IPS-15b (cell line): ENCODE results near the gene RARB.

Experiments used
- H3K27me3 ChIP-seq: one replicate; pipeline ENCODE4 v1.6.1; 2013; ENCODE audit warnings: low read length; ENCODE audit not compliant: control insufficient read depth, insufficient read depth
- H3K36me3 ChIP-seq: one replicate; pipeline ENCODE4 v1.6.1; 2013; ENCODE audit warnings: low read length; ENCODE audit not compliant: control insufficient read depth, insufficient read depth
- H3K4me1 ChIP-seq: one replicate; pipeline ENCODE4 v1.6.1; 2013; ENCODE audit warnings: mild to moderate bottlenecking, low read length; ENCODE audit not compliant: control insufficient read depth, insufficient read depth
- H3K4me3 ChIP-seq: one replicate; pipeline ENCODE4 v1.5.1; 2013; ENCODE audit warnings: low read depth, low read length
- H3K9ac ChIP-seq: one replicate; pipeline ENCODE4 v1.6.1; 2013; ENCODE audit warnings: low read depth, mild to moderate bottlenecking, low read length
- H3K9me3 ChIP-seq: one replicate; pipeline ENCODE4 v1.6.1; 2013; ENCODE audit warnings: mild to moderate bottlenecking, low read length; ENCODE audit not compliant: control insufficient read depth, insufficient read depth

Gene RARB

DNA sequence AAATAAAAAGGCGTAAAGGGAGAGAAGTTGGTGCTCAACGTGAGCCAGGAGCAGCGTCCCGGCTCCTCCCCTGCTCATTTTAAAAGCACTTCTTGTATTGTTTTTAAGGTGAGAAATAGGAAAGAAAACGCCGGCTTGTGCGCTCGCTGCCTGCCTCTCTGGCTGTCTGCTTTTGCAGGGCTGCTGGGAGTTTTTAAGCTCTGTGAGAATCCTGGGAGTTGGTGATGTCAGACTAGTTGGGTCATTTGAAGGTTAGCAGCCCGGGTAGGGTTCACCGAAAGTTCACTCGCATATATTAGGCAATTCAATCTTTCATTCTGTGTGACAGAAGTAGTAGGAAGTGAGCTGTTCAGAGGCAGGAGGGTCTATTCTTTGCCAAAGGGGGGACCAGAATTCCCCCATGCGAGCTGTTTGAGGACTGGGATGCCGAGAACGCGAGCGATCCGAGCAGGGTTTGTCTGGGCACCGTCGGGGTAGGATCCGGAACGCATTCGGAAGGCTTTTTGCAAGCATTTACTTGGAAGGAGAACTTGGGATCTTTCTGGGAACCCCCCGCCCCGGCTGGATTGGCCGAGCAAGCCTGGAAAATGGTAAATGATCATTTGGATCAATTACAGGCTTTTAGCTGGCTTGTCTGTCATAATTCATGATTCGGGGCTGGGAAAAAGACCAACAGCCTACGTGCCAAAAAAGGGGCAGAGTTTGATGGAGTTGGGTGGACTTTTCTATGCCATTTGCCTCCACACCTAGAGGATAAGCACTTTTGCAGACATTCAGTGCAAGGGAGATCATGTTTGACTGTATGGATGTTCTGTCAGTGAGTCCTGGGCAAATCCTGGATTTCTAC lies at the start of gene RARB:
Gene RARB (plus strand): TSS at position 322 of the 847 bp plus-strand sequence. CDS start 469 bp downstream, at position 791.
- no peaks in the 10 kb centered on the region for H3K9me3 ChIP-seq
- H3K4me1 ChIP-seq: peaks cover 20% of the 10 kb centered on the region
- peak within 1 kb of the TSS; percentile 83 for H3K4me3 ChIP-seq
- peak within 1 kb of the TSS; percentile 42 for H3K9ac ChIP-seq
- peaks cover 3% of the 10 kb centered on the region for H3K27me3 ChIP-seq
- H3K36me3 ChIP-seq: no peaks in the 10 kb centered on the region

DNA sequence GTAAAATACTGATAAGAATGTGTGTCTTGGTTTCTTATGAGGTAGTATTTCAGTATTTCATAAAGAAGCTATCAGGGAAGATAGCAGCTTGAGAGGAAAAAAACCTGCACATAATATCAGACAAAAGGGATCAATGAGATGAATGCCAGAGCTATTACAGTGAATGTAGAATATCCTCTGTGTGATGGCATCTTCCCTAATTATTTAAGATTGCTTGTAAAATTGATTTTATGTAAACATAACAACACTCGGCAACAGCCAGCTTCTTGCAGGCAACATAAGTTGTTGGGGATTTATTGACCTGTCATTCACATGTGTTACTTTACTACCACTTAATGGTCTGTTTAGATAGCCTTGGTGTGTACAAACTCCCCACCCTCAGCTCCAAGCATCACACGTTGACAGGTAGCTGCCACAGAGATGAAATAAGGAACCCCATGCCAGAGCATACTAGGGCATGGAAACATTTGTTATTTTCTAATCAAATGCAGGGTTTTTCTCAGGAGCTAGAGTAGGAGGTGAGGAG lies 49.2 kb upstream of the RARB start:
- Histone ChIP-seq H3K9me3 (no peaks in the 10 kb centered on the region), H3K4me1 (no peaks in the 10 kb centered on the region), H3K4me3 (no peak overlapping the region)

DNA sequence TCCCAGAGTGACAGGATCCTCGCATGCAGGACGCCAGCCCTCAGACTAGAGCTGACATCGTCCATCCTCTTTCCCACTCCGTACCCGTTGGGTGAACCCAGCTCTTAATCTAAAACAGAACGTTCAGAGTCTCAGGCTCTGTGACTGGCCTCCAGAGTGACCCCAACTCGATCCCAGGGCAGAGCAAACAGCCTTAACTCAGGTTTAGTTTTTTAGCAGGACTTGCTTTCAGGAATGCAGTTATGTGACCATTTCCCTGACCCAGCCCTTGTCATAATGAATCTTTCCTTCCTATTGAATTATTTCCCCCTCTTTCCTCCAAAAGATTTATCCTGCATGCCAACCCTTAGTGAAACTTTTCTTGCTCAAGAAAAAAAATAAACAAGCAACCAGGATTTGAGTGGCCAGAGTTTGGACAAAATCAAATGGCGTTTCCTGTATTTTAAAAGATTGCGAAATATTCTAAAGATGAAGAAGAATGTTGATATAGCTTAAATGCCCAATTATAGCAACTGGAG lies 47.8 kb upstream of the RARB start:
- Histone ChIP-seq H3K4me3 (no peak overlapping the region), H3K4me1 (no peaks in the 10 kb centered on the region), H3K9me3 (no peaks in the 10 kb centered on the region), H3K36me3 (no peaks in the 10 kb centered on the region), H3K27me3 (no peaks in the 10 kb centered on the region), H3K9ac (no peak overlapping the region)

More for the DNA sequence above, 49.2 kb upstream of the RARB start:
- no peak overlapping the region for H3K9ac ChIP-seq
- no peaks in the 10 kb centered on the region for H3K27me3 ChIP-seq
- H3K36me3 ChIP-seq: no peaks in the 10 kb centered on the region

DNA sequence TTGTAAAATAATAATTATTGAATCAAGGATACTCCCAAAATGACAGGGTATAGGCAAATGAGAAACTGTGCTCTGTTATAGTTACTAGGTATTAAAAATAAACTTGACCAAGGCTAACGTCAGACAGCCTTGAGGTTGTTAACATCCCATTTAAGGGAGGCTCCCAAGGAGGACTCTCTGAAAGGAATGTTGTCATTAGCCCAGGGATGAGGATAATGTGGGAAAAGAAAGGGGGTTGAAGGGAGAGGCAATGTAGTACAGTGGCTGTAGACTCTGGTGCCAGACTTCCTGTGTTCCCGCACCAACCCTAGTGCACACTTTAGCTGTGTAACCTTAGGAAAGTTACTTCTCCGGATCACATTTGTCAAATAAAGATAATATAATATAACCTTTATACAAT lies 47.0 kb upstream of the RARB start:
- Histone ChIP-seq H3K27me3 (no peaks in the 10 kb centered on the region), H3K9me3 (no peaks in the 10 kb centered on the region), H3K36me3 (no peaks in the 10 kb centered on the region), H3K4me3 (no peak overlapping the region), H3K4me1 (no peaks in the 10 kb centered on the region), H3K9ac (no peak overlapping the region)

DNA sequence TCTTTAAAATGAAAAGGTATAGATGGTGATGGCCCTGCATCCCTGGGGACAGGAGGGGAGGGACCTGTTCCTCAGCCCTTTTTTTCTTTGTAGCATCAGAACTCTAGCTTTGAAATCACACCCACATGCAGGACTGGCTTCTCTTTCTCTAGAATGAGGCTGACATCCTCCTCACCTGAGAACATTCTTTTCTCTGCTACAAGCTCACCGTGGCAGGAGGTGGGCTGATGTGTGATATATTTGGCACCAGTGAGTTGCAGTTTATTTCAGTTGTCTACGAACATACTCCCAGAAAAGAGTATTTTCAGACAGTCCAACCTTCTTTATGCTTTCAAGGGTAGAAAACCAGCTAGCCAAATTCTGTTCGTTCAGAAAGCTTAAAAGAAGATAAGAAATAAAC lies 43.6 kb upstream of the RARB start:
- Histone ChIP-seq H3K4me3 (no peak overlapping the region), H3K4me1 (no peaks in the 10 kb centered on the region), H3K36me3 (no peaks in the 10 kb centered on the region), H3K27me3 (no peaks in the 10 kb centered on the region), H3K9me3 (no peaks in the 10 kb centered on the region), H3K9ac (no peak overlapping the region)

DNA sequence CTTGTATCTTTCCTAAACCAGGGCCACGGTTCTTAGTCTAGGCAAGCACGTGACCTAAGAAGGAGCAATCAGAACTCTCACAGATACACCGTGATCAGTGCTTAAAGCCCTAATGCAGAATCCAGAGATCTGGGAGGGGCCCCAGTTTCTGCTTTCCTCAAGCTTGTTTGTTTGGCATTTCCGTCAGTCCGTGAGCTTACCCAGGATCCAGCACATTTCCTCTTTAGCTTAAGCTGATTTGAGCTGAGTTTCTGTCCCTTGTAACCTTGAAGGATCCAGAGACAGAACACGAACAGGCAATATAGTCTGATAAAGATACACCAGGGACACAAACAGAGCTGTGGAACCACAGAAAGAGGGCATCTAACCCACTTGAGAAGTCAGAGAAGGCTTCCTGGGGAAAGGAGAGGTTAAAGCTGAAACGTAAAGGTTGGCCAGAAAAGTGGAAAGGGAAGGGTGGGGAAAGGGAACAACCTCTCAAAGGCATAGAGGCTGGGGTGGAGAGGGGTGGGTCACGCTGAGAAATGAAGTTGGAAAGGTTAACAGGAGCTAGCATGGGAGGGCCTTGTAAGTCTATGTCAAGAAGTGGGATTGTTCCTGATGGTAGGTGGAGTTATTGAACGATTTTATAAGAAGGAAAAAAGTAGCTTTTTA lies 42.1 kb upstream of the RARB start:
- no peaks in the 10 kb centered on the region for H3K9me3 ChIP-seq
- H3K27me3 ChIP-seq: no peaks in the 10 kb centered on the region
- no peaks in the 10 kb centered on the region for H3K4me1 ChIP-seq
- no peak overlapping the region for H3K4me3 ChIP-seq
- H3K9ac ChIP-seq: no peak overlapping the region
- H3K36me3 ChIP-seq: no peaks in the 10 kb centered on the region

DNA sequence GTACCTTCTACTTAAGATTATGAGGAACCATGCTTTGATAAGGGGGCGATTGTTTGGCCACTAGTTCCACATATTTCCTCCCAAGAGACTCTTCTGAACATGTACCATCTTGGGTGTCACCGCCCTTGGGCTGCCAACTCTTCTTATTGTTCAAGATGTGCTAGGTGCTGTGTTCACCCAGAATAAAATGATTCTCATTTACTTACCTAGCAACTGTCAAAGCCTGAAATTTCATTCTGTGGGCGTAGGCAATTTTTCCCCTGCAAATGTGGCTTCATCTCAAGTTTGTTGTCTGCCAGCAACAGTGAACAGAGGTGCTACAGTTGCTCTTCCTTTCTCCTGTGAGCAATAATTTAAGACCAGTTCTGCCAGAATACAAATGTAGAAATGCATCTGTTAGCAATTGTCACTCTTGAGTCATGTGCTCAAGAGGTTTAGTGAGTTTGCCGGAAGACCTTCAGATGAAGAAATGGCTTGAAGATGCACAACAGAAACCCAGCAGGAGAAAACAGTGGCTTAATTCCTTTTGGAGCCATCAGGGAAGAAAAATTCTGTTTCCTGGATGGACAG lies 41.3 kb upstream of the RARB start:
- Histone ChIP-seq H3K27me3 (no peaks in the 10 kb centered on the region), H3K4me3 (no peak overlapping the region), H3K36me3 (no peaks in the 10 kb centered on the region), H3K9me3 (no peaks in the 10 kb centered on the region), H3K4me1 (no peaks in the 10 kb centered on the region), H3K9ac (no peak overlapping the region)

DNA sequence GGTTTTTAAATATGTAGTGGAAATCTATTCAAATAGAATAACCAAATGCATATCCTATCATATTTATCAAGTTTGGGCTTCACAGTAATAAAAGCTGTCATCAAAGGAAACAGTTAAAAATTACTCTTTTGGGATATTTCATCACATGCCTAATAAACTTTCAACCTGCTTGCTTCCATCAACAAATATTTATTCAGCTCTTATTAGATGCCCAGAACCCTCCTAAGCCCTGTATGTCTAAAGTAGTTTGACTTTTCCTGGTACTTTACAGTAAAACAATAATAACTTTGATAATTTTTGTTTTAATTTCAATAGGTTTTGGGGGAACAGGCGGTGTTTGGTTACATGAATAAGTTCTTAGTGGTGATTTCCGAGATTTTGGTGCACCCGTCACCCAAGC lies 37.5 kb upstream of the RARB start:
- Histone ChIP-seq H3K9me3 (no peaks in the 10 kb centered on the region), H3K4me1 (no peaks in the 10 kb centered on the region), H3K9ac (no peak overlapping the region), H3K36me3 (no peaks in the 10 kb centered on the region), H3K4me3 (no peak overlapping the region), H3K27me3 (no peaks in the 10 kb centered on the region)

DNA sequence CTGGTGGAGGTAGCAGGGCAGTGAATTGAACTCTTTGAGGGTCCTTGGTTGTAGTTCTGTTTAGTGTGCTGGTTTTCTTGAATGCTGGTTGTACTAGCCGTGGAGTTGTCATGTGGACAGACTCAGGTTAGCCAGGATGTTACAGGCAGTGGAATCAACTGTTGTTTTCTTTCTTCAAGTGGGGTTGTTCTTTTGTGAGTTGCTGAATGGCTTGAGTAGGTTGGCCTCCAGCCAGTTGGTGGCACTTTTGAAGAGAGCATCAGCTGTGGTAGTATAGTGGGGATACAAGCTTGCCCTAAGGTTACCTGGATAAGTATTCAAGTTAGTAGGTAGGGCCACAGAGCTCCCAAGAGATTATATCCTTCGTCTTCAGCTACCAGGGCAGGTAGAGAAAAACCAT lies 31.8 kb upstream of the RARB start:
- H3K4me3 ChIP-seq: no peak overlapping the region
- H3K27me3 ChIP-seq: no peaks in the 10 kb centered on the region
- no peaks in the 10 kb centered on the region for H3K9me3 ChIP-seq
- H3K4me1 ChIP-seq: no peaks in the 10 kb centered on the region
- no peaks in the 10 kb centered on the region for H3K36me3 ChIP-seq
- no peak overlapping the region for H3K9ac ChIP-seq

DNA sequence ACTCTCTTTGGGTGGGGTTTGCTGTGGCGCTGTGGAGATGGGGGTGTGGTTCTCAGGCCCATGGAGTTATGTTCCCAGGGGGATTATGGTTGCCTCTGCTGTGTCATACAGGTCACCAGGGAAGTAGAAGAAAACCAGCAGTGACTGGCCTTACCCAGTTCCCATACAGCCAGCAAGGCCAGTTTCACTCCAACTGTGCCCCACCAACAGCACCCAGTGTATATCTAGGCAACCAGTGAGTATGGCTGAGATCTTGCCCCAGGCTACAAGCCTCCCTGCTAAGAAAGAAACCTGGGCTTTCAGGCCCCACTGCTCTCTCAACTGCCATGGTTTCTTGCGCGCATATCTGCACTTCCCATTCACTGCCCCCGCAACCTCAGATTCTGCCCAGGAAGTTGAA lies 31.4 kb upstream of the RARB start:
- Histone ChIP-seq H3K36me3 (no peaks in the 10 kb centered on the region), H3K9me3 (no peaks in the 10 kb centered on the region), H3K4me1 (no peaks in the 10 kb centered on the region), H3K9ac (no peak overlapping the region), H3K27me3 (no peaks in the 10 kb centered on the region), H3K4me3 (no peak overlapping the region)

DNA sequence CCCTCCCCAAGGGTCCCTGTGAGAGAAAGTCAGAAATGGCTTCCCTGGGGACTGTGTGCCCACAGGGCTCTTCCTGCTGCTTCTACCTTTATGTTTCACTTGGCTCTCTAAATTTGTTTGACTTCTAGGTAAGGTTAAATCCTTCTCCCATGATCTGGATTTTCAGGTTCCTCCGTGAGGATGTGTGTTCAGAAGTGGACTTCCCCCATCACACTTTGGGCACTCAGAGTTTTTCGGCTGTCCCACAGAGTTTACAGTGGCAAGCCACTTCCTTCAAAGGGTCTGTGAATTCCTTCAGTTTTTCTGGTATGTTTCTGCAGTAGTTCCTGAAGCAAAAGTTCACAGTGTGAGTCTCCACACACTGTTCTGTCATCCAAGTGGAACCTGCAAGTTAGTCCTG lies 30.9 kb upstream of the RARB start:
- Histone ChIP-seq H3K4me3 (no peak overlapping the region), H3K36me3 (no peaks in the 10 kb centered on the region), H3K9me3 (no peaks in the 10 kb centered on the region), H3K9ac (no peak overlapping the region), H3K27me3 (no peaks in the 10 kb centered on the region), H3K4me1 (no peaks in the 10 kb centered on the region)
